ENCODE data around the gene OR2D3.
"Not testable (repeated sequence)": the region's sequence is repeated elsewhere in the genome, so short reads cannot be mapped to it uniquely, and the experiment has no call there.

The OR2D3 gene, protein sequence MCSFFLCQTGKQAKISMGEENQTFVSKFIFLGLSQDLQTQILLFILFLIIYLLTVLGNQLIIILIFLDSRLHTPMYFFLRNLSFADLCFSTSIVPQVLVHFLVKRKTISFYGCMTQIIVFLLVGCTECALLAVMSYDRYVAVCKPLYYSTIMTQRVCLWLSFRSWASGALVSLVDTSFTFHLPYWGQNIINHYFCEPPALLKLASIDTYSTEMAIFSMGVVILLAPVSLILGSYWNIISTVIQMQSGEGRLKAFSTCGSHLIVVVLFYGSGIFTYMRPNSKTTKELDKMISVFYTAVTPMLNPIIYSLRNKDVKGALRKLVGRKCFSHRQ

DNA sequence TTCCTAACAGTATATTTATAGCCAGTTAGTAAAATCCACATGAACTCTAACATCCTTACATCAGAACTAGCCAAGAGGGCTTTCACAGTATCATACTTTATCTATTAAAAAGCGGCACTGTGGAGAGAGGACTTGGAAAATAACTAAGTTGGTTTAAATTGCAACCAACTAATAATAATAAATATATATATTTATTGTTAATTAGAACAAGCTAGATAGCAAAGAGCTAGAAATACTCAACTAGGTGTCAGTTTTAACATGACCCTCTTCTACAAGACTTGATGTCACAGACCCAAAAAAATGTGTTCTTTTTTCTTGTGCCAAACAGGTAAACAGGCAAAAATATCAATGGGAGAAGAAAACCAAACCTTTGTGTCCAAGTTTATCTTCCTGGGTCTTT, at the start of gene OR2D3:
OR2D3 (plus strand) TSS at position 301 of the 400 bp plus-strand sequence; CDS start at position 301, 0 bp downstream.
- no peak for DNase-seq (ENCODE audit: low read depth in 2 of 2)

DNA sequence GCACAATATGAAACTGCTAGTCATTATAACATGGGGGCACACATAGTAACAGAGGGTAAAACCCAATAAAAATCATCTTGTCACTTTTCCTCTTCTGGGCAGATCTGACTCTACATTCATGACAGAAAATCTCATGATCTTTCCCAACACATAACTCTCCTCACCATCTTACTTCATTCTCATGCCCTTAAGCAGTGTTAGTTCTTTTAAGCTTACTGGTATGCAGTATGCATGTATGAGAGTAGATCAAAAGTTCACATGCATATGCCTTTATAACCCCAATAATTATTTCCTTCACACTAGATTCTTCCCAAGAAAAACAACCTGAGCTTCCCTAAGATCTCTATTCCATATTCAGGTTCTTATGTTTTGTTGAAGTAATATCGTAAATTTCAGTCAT, 49.5 kb upstream of the OR2D3 start:
- no peak for DNase-seq (ENCODE audit: low read depth in 2 of 2)

DNA sequence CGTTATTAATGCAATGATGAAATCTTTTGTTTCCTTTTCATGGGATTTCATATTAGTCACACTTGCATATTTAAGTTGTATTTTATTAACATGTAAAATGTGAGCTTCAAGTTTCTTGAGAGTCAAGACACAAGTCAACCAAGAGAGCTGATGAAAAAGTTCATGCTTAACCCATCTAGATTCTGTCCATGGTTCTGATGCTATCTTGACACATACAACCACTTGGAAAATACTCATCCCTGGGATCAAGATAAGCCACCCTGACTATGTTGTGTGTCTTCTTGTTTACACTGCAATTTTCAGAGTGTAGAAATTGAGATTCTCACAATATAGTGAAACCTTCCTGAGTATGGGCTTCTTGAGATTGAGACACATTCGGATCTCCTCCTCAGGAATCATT, 45.0 kb upstream of the OR2D3 start:
- no peak for DNase-seq (ENCODE audit: low read depth in 2 of 2)

DNA sequence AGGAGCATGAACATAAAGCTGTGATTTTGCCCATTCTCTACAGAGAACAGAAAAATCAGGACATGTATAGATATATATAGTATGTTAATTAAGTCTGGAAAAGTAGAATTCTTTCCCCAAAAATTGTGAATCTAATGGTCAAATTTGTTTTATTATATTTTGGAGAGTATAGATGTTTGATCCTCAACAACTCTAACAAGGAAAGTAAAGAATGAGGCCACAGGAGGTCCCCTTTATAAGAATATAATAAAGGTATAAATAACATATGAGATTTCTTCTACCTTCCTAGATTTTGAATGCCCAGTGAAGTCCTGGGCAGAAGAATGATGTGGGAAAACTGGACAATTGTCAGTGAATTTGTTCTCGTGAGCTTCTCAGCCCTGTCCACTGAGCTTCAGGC, 44.5 kb upstream of the OR2D3 start, which contains the start of gene OR10A4:
OR10A4 (plus strand) TSS at position 301 of the 400 bp plus-strand sequence; CDS start at position 324, 23 bp downstream.
- DNase-seq (ENCODE audit: low read depth in 2 of 2): no peak

DNA sequence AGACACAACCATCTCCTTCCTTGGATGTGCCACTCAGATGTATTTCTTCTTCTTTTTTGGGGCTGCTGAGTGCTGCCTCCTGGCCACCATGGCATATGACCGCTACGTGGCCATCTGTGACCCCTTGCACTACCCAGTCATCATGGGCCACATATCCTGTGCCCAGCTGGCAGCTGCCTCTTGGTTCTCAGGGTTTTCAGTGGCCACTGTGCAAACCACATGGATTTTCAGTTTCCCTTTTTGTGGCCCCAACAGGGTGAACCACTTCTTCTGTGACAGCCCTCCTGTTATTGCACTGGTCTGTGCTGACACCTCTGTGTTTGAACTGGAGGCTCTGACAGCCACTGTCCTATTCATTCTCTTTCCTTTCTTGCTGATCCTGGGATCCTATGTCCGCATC, 43.9 kb upstream of the OR2D3 start:
- DNase-seq (ENCODE audit: low read depth in 2 of 2): no peak

GRCh38 chr11:6882751-6883150, 38.1 kb upstream of the OR2D3 start:
- no peak for DNase-seq (ENCODE audit: low read depth in 2 of 2)

DNA sequence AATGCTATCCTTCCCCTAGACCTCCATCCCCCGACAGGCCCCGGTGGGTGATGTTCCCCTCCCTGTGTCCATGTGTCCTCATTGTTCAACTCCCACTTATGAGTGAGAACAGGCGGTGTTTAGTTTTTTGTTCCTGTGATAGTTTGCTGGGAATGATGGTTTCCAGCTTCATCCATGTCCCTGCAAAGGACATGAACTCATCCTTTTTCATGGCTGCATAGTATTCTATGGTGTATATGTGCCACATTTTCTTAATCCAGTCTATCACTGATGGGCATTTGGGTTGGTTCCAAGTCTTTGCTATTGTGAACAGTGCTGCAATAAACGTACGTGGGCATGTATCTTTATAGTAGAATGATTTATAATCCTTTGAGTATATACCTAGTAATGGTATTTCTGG, 33.1 kb upstream of the OR2D3 start:
- DNase-seq (ENCODE audit: low read depth in 2 of 2): not testable (repeated sequence)

DNA sequence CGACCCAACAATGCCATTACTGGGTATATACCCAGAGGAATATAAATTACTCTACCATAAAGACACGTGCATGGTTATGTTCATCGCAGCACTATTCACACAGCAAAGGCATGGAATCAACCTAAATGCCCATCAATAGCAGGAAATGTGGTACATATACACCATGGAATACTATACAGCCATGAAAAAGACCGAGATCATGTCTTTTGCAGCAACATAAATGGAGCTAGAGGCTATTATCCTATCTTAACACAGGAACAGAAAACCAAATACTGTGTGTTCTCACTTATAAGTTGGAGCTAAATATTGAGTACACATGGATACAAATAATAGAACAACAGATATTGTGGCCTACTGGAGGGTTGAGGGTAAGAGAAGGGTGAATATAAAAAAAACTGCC, 32.0 kb upstream of the OR2D3 start:
- DNase-seq (ENCODE audit: low read depth in 2 of 2): no peak

DNA sequence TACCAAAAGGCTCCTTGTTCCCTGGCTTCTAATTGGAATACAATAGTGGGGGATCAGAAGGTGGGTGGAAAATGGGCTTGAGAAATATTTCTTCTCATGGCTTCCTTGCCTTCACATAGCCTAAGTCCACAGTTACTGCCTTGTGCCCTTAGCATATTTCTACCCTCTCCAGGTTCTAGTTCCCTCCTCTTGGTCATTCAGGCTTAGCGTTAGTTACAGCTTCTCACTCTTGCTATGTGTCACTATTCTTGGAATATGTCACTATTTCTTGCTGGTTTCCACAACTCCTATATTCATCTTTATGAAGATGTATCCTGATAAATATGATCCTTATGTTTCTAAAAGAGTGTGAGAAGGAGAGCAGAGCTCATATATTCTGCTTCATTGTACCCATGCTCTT, 31.0 kb upstream of the OR2D3 start:
- no peak for DNase-seq (ENCODE audit: low read depth in 2 of 2)

DNA sequence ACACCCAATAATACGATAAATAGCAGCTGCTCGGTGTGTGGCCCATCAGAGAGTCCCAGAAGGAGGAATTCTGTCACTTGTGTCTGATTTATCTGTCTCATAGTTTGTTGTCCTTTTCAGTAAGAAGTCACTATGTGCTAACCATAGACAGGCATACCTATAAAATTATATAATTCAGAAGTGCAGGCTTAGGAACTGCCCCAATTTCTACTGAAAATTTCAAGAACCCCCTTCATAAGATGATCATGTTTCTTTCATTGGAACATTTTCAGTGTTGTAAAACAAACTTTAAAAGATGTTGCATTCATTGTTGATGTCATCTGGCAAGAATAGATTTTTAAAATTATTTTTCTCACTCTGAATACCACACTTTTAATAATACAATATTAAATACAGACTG, 28.4 kb upstream of the OR2D3 start, which contains the start of gene OR2D2:
OR2D2 (minus strand) TSS at position 101 of the 400 bp plus-strand sequence; CDS start at position 101, 0 bp downstream.
- DNase-seq (ENCODE audit: low read depth in 2 of 2): no peak

DNA sequence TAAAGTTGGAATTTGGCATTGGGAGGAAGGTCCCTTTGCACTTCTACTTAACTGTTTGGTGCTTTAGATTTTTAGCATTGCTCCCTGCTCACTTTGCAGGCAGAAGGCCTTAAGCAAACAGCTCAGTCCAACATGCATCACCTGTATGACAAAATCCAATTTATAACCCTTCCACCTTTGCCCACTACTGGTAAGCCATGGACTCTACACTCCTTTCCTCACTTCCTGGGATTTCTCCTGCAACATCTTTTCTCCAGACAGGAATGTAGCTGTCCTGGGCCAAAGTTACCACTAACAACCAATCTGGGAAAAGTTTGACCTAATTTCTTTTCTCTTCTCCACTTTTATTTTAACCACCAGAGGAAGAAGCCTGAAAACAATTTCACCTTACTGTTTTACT, 26.7 kb upstream of the OR2D3 start:
- DNase-seq (ENCODE audit: low read depth in 2 of 2): no peak

DNA sequence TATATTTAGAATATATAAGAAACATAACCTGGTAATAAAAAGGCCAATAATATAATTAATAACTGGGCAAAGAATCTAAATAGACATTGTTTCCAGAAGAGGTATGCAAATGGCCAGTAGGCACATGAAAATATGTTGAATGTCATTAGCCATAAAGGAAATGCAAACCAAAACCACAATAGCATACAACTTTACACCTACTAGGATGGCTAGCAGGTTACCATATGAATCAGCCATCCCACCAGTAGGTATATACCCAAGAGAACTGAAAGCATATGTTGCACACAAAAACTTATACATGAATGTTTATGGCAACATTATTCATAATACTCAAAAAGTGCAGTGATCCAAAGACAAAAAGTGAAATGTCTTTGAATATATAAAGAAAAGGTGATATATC, 25.8 kb upstream of the OR2D3 start:
- DNase-seq (ENCODE audit: low read depth in 2 of 2): no peak

DNA sequence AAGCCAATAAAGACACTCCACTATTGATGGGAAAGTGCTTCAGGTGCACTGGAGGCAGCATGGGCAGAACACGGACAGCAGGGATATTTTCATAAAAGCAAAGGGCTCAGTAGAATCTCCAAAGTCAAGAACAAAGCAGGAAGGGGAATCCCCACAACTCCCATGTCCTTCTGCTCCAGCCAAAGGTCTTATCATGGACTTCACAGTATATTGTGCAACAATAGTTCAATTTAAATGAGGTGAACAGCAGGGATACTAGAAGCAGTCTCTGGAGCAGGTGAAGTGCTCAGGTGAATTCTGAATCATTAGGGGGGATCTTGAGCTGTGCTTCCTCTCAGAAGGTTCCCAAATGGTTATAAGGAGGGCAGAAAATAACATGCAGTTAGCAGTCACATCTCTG, 21.9 kb upstream of the OR2D3 start:
- no peak for DNase-seq (ENCODE audit: low read depth in 2 of 2)

GRCh38 chr11:6900327-6900999, 20.3 kb upstream of the OR2D3 start:
- no peak for DNase-seq (ENCODE audit: low read depth in 2 of 2)

GRCh38 chr11:6904804-6905203, 16.0 kb upstream of the OR2D3 start:
- not testable (repeated sequence) for DNase-seq (ENCODE audit: low read depth in 2 of 2)

GRCh38 chr11:6911378-6911777, 9.4 kb upstream of the OR2D3 start:
- DNase-seq (ENCODE audit: low read depth in 2 of 2): no peak

DNA sequence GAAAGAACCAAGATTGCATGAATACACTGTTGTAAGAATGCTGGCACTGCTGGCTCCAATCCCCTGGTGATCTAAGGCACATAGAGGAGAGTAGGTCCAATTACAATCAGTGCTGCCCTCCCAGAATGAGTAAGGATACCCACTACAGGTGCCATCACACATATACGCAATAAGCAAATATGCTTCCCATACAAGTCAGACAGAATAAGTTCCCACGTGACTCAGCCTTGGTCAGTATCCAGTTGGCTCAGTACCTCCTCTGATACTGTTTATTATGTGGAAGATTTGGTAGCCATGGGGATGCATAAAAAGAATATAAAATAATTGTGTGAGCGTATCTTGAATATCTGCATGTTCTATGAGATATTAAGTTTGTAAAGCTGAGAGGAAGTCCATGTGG, 8.9 kb upstream of the OR2D3 start:
- DNase-seq (ENCODE audit: low read depth in 2 of 2): no peak

DNA sequence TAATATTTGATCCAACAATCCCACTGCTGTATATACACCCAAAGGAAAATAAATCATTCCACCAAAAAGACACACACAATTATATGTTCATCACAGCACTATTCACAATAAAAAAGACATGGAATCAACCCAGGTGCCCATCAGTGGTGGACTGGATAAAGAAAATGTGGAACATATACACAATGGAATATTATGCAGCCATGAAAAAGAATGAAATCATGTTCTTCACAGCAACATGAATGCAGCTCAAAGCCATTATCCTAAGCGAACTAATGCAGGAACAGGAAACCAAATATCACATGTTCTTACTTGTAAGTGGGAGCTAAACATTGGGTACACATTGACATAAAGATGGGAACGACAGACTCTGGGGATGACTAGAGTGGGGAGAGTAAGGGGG, 1.1 kb upstream of the OR2D3 start:
- DNase-seq (ENCODE audit: low read depth in 2 of 2): no peak

GRCh38 chr11:6925007-6925577, 4.3 kb downstream of the OR2D3 start:
- DNase-seq (ENCODE audit: low read depth in 2 of 2): no peak

DNA sequence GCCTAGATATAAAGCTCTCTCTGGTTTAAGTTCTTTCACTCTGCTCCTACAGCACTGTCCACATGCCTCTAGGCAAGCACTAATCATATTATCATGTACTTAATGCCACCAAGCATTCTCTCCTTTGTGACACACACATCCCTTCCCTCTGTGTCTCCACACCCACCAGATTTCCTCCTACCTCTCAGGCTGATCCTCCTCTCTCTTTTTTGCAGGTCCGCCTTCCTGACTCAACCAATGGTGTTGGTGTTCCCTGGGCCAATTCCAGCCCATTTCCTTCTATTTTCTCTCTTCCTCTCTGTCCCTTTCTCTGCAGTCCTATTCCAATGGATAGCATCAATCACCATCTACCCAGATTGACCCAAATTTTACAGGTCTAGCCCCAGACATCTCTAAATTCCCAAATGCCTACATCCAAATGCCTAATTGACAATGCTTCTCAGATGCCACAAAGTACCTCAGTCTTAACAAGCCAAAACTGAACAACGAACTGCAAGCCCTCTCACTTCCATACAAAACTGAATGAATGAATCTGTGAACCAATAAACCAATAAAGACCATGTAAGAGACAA, 4.9 kb downstream of the OR2D3 start:
- no peak for DNase-seq (ENCODE audit: low read depth in 2 of 2)

DNA sequence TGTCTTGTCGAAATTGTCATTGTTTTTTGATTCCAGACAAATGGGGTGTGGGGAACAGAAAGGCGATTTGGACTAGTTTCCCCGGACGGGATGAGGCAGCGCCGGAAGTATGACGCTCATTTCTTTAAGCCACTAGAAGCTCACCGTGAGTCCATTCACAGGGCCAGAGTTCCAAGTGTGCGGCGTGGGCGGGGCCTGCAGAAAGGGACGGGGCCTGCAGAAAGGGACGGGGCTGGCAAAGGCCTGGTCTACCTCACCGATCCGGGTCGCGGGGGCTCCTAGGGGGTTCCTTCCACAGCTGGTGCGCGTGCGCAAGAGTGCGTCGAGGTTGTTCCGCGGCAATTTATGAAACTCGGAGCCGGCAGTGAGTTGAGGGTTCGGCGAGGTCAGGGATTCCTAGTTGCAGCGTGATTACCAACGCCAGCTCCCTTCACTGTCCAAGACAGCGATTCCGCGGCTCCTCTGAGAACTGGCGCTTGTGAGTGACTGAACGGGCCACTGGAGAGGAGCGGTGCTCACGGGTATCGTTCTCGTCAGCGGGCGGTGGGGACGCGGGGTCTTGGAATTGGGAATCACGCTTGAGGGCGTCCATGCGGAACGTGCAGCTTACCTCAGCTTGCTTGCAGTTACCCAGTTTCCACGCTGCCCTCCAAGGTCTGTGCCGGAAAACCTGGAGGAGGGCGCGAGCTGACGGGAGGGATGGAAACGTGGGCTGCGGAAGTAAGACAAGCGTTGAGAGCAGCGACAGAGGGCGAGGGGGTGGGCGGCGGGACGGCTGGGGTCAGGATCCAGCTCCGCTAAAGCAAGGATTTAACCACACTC, 5.6 kb downstream of the OR2D3 start, which contains the start of gene ZNF215:
ZNF215 (plus strand) TSS at position 219 of the 822 bp plus-strand sequence. CDS start 5,847 bp downstream, outside the sequence.
- DNase-seq (ENCODE audit: low read depth in 2 of 2): peak; percentile 21 to 47

Data from stimulated activated CD8-positive, alpha-beta memory T cell treated with anti-CD3 and anti-CD28 coated beads, Interleukin-2, amount 100 ng/mL, for 48 hours (primary cell).